ENCODE measurements around the gene NUDT17. TPM values are rescaled to one million over a fixed set of nuclear protein-coding genes. Genes with fewer than 3 reads are reported as not detected.

NUDT17 gene
- total and polyA plus RNA-seq, 2 experiments from 2014 or later, result 2.8 to 4.3 TPM

DNA sequence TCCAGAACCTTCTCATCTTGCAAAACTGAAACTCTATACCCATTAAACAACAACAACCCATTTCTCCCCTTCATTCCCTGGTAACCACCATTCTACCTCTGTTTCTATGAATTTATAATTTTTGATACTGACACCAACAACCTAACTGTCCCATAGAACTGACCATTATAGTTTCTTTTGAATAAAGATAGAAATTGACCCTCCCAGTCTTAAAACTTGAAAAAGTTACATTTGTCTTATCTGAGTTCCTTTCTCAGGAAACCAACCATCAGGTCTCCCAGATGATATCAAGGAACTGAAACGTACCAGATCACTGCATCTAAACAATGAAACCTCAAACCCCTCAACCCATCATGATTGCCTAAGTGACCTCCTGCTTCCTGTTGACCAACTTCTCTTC is 48.7 kb upstream of the NUDT17 start (continued):
- TF ChIP-seq, protein P1, sequence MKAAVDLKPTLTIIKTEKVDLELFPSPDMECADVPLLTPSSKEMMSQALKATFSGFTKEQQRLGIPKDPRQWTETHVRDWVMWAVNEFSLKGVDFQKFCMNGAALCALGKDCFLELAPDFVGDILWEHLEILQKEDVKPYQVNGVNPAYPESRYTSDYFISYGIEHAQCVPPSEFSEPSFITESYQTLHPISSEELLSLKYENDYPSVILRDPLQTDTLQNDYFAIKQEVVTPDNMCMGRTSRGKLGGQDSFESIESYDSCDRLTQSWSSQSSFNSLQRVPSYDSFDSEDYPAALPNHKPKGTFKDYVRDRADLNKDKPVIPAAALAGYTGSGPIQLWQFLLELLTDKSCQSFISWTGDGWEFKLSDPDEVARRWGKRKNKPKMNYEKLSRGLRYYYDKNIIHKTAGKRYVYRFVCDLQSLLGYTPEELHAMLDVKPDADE (IDR thresholded peaks at IDR 0.05), result no peak
- TF ChIP-seq NANOG (IDR thresholded peaks at IDR 0.05; ENCODE audit: borderline replicate concordance), result no peak

DNA sequence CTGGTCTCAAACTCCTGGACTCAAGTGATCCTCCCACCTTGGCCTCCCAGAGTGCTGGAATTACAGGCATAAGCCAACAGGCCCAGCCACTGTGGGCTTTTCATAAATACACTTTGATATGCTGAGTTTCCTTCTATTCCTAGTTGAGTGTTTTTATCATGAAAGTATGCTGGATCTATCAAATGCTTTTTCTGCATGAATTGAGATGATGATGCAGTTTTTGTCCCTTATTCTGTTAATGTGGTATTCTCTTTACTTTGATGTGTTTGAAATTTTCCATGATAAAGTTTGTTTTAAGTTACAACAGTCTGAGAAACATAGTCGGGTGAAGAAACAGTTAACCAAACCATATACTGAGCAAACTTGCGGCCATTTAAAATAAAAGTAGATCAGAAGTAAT is 45.6 kb upstream of the NUDT17 start:
- no peaks in the 10 kb centered on the region; the same call in 1 of the 2 replicates for H3K36me3 ChIP-seq (ENCODE audit: insufficient read depth)
- H3F3A ChIP-seq (replicated peaks; ENCODE audit: low read depth), result no peaks in the 10 kb centered on the region
- no peak overlapping the region for H2AFZ ChIP-seq
- no peak overlapping the region for H3K4me2 ChIP-seq
- no peak overlapping the region for H3K4me3 ChIP-seq
- TF ChIP-seq ZNF114 (CRISPR knock-in tag; IDR thresholded peaks at IDR 0.05) (no peak), NANOG (IDR thresholded peaks at IDR 0.05; ENCODE audit: borderline replicate concordance) (no peak), EZH2 (IDR thresholded peaks at IDR 0.05; ENCODE audit: low read depth, unreplicated experiment) (no peak), STAT1 (IDR thresholded peaks at IDR 0.05; ENCODE audit: unreplicated experiment) (no peak), CREB1 (CRISPR knock-in tag; IDR thresholded peaks at IDR 0.05; ENCODE audit: low read depth) (no peak), ZNF331 (CRISPR knock-in tag; IDR thresholded peaks at IDR 0.05; ENCODE audit: low read depth) (no peak), EZH2phosphoT487 (IDR thresholded peaks at IDR 0.05; ENCODE audit: unreplicated experiment) (no peak), JUNB (IDR thresholded peaks at IDR 0.05; ENCODE audit: unreplicated experiment) (no peak)
- TF ChIP-seq, protein P1 (IDR thresholded peaks at IDR 0.05), result no peak
- TF ChIP-seq, protein P2, sequence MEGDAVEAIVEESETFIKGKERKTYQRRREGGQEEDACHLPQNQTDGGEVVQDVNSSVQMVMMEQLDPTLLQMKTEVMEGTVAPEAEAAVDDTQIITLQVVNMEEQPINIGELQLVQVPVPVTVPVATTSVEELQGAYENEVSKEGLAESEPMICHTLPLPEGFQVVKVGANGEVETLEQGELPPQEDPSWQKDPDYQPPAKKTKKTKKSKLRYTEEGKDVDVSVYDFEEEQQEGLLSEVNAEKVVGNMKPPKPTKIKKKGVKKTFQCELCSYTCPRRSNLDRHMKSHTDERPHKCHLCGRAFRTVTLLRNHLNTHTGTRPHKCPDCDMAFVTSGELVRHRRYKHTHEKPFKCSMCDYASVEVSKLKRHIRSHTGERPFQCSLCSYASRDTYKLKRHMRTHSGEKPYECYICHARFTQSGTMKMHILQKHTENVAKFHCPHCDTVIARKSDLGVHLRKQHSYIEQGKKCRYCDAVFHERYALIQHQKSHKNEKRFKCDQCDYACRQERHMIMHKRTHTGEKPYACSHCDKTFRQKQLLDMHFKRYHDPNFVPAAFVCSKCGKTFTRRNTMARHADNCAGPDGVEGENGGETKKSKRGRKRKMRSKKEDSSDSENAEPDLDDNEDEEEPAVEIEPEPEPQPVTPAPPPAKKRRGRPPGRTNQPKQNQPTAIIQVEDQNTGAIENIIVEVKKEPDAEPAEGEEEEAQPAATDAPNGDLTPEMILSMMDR (conservative IDR thresholded peaks at IDR 0.05; ENCODE audit: low read depth in 2 of 2), result no peak
- TF ChIP-seq, protein P3, sequence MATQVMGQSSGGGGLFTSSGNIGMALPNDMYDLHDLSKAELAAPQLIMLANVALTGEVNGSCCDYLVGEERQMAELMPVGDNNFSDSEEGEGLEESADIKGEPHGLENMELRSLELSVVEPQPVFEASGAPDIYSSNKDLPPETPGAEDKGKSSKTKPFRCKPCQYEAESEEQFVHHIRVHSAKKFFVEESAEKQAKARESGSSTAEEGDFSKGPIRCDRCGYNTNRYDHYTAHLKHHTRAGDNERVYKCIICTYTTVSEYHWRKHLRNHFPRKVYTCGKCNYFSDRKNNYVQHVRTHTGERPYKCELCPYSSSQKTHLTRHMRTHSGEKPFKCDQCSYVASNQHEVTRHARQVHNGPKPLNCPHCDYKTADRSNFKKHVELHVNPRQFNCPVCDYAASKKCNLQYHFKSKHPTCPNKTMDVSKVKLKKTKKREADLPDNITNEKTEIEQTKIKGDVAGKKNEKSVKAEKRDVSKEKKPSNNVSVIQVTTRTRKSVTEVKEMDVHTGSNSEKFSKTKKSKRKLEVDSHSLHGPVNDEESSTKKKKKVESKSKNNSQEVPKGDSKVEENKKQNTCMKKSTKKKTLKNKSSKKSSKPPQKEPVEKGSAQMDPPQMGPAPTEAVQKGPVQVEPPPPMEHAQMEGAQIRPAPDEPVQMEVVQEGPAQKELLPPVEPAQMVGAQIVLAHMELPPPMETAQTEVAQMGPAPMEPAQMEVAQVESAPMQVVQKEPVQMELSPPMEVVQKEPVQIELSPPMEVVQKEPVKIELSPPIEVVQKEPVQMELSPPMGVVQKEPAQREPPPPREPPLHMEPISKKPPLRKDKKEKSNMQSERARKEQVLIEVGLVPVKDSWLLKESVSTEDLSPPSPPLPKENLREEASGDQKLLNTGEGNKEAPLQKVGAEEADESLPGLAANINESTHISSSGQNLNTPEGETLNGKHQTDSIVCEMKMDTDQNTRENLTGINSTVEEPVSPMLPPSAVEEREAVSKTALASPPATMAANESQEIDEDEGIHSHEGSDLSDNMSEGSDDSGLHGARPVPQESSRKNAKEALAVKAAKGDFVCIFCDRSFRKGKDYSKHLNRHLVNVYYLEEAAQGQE (IDR thresholded peaks at IDR 0.05; ENCODE audit: unreplicated experiment), result no peak
- ATAC-seq (no peak), DNase-seq (ENCODE audit: low spot score) (no peak)
- H3K27ac ChIP-seq (ENCODE audit: low read depth), result no peak overlapping the region
- Mint-ChIP-seq H3K27ac (no peak overlapping the region), H3K36me3 (ENCODE audit: low read depth) (peaks cover 35% of the 10 kb centered on the region), H3K4me3 (no peak overlapping the region), H3K27me3 (ENCODE audit: insufficient read depth, low read depth, poor library complexity) (peaks cover 3% of the 10 kb centered on the region), H3K9me3 (peaks cover 15% of the 10 kb centered on the region), H3K4me1 (peaks cover 15% of the 10 kb centered on the region)
- H4K20me1 ChIP-seq (replicated peaks; ENCODE audit: insufficient read depth), result no peaks in the 10 kb centered on the region
- H3K4me1 ChIP-seq (ENCODE audit: insufficient read depth), result 0 out of 2 replicates have a peak, but pooled peaks cover 9% of the 10 kb centered on the region
- no peaks in the 10 kb centered on the region for H3K9me2 ChIP-seq (ENCODE audit: insufficient read depth)
- no peaks in the 10 kb centered on the region for H3K27me3 ChIP-seq (ENCODE audit: insufficient read depth)
- peaks cover 84% of the 10 kb centered on the region for H3K79me2 ChIP-seq (replicated peaks; ENCODE audit: insufficient read depth)

Measured in GM23338 (cell line).